ENCODE data around the gene LPP. TPM values are rescaled to one million over a fixed set of nuclear protein-coding genes. Genes with fewer than 3 reads are reported as not detected.

LPP gene
- total and polyA plus RNA-seq, 9 donors = 15.9 to 280 (median 134) TPM

GRCh38 chr3:188711881-188712247 is 557.9 kb downstream of the LPP start:
- H3K9me3 ChIP-seq = no peaks in the 10 kb centered on the region
- H3K36me3 ChIP-seq = no peaks in the 10 kb centered on the region
- intact Hi-C loops (cut with DNase I) = no loop called here
- H3K4me3 ChIP-seq = no peak overlapping the region
- H3K27ac ChIP-seq = no peak overlapping the region
- WGBS, 3 donors = 50 to 75% (median 73%) methylated on average over 3 of the region's 3 CpGs
- no peak for TF ChIP-seq CTCF (IDR thresholded peaks at IDR 0.05)
- TF ChIP-seq EP300 (IDR thresholded peaks at IDR 0.05) = no peak
- TF ChIP-seq POLR2A (IDR thresholded peaks at IDR 0.05) = no peak
- H3K4me1 ChIP-seq (ENCODE audit: insufficient read depth) = peaks cover 9% of the 10 kb centered on the region
- DNase-seq = no peak
- no peaks in the 10 kb centered on the region for H3K27me3 ChIP-seq

GRCh38 chr3:188712248-188712924 is 558.4 kb downstream of the LPP start:
- no peak for DNase-seq
- H3K4me1 ChIP-seq (ENCODE audit: insufficient read depth) = peaks cover 9% of the 10 kb centered on the region
- TF ChIP-seq CTCF (IDR thresholded peaks at IDR 0.05) = no peak
- TF ChIP-seq POLR2A (IDR thresholded peaks at IDR 0.05) = no peak
- TF ChIP-seq EP300 (IDR thresholded peaks at IDR 0.05) = no peak
- no peak overlapping the region for H3K27ac ChIP-seq
- WGBS, 3 donors = 30 to 41% (median 38%) methylated on average over 4 of the region's 4 CpGs
- intact Hi-C loops (cut with DNase I) = no loop called here
- no peak overlapping the region for H3K4me3 ChIP-seq
- no peaks in the 10 kb centered on the region for H3K27me3 ChIP-seq
- no peaks in the 10 kb centered on the region for H3K36me3 ChIP-seq
- H3K9me3 ChIP-seq = no peaks in the 10 kb centered on the region

- no peaks in the 10 kb centered on the region for H3K27me3 ChIP-seq
- no peak for TF ChIP-seq CTCF (IDR thresholded peaks at IDR 0.05)
- no peak for TF ChIP-seq EP300 (IDR thresholded peaks at IDR 0.05)
- no peak for TF ChIP-seq POLR2A (IDR thresholded peaks at IDR 0.05)
- H3K4me1 ChIP-seq (ENCODE audit: insufficient read depth) = peaks cover 9% of the 10 kb centered on the region
- 58 to 80% (median 75%) methylated on average over 3 of the region's 3 CpGs for WGBS, 3 donors
- H3K36me3 ChIP-seq = no peaks in the 10 kb centered on the region
- H3K27ac ChIP-seq = no peak overlapping the region
- no peak for DNase-seq
- intact Hi-C loops (cut with DNase I) = no loop called here
- no peak overlapping the region for H3K4me3 ChIP-seq
- H3K9me3 ChIP-seq = no peaks in the 10 kb centered on the region
These were observed 559.0 kb downstream of the LPP start for GRCh38 chr3:188712991-188713390.

- no peak for TF ChIP-seq EP300 (IDR thresholded peaks at IDR 0.05)
- TF ChIP-seq POLR2A (IDR thresholded peaks at IDR 0.05) = no peak
- Histone ChIP-seq H3K27ac (no peak overlapping the region), H3K36me3 (no peaks in the 10 kb centered on the region), H3K4me1 (ENCODE audit: insufficient read depth) (peaks cover 3% of the 10 kb centered on the region), H3K4me3 (no peak overlapping the region), H3K27me3 (no peaks in the 10 kb centered on the region), H3K9me3 (no peaks in the 10 kb centered on the region)
- intact Hi-C loops (cut with DNase I) = no loop called here
- WGBS, 3 donors = 97 to 100% (median 98%) methylated on average over 1 of the region's 1 CpG
- DNase-seq = no peak
These were observed 565.6 kb downstream of the LPP start for GRCh38 chr3:188719545-188719944.

GRCh38 chr3:188720215-188720614 is 566.3 kb downstream of the LPP start:
- Histone ChIP-seq H3K27me3 (no peaks in the 10 kb centered on the region), H3K4me1 (ENCODE audit: insufficient read depth) (peaks cover 3% of the 10 kb centered on the region), H3K9me3 (no peaks in the 10 kb centered on the region), H3K27ac (no peak overlapping the region), H3K36me3 (no peaks in the 10 kb centered on the region), H3K4me3 (no peak overlapping the region)
- DNase-seq = no peak
- WGBS, 3 donors = 40 to 71% (median 65%) methylated on average over 3 of the region's 3 CpGs
- TF ChIP-seq POLR2A (IDR thresholded peaks at IDR 0.05) (no peak), CTCF (IDR thresholded peaks at IDR 0.05) (no peak), EP300 (IDR thresholded peaks at IDR 0.05) (no peak)
- intact Hi-C loops (cut with DNase I) = no loop called here

Data from ovary (tissue), 9 donors.